CD4-positive, alpha-beta T cell (primary cell): ENCODE data around the gene LRP4. TPM values are rescaled to one million over a fixed set of nuclear protein-coding genes. Genes with fewer than 3 reads are reported as not detected.

Experiments
- ATAC-seq: fragments of 200-7000 bp; cut with Tn5 transposase; one replicate; pipeline ENCODE4 v1.10.0; 2022; ENCODE audit warnings: mild to moderate bottlenecking; ENCODE audit not compliant: poor library complexity
- CTCF ChIA-PET: fragments of 350-600 bp; sonication (Branson Sonifier 250); formaldehyde crosslinking; loops from one replicate; lab custom pipeline; 2021; ENCODE audit warnings: antibody characterized with exemption, inconsistent platforms; lab: Charles Lee
- POLR2A ChIA-PET: fragments of 350-600 bp; sonication (Branson Sonifier 250); formaldehyde crosslinking; loops from one replicate; lab custom pipeline; 2021; ENCODE audit warnings: antibody characterized with exemption, inconsistent platforms; lab: Charles Lee
- DNase-seq, 14 experiments: peaks; one replicate each; pipeline ENCODE4 v3.0.0-alpha.2; 2013 to 2020; ENCODE audit warnings: mixed read lengths in 2 of 14
- H3K27ac ChIP-seq, 2 donors: one replicate each; pipeline versions ENCODE4 v1.5.1 to v1.7.0; 2013; ENCODE audit warnings: low read length in 2 of 2, low read depth in 1 of 2, mild to moderate bottlenecking in 1 of 2
- H3K27me3 ChIP-seq, 2 experiments: 1 replicate in 1 of 2; 2 replicates in 1 of 2; pipeline versions ENCODE4 v1.6.1 to v1.7.0; 2013; ENCODE audit warnings: low read length in 2 of 2, control low read depth in 1 of 2, mild to moderate bottlenecking in 1 of 2, moderate library complexity in 1 of 2; ENCODE audit not compliant: insufficient read depth in 2 of 2, control insufficient read depth in 1 of 2
- H3K36me3 ChIP-seq: one replicate; pipeline ENCODE4 v1.6.1; 2013; ENCODE audit warnings: low read length, control low read depth; ENCODE audit not compliant: insufficient read depth
- H3K4me1 ChIP-seq: one replicate; pipeline ENCODE4 v1.6.1; 2013; ENCODE audit warnings: low read length, control low read depth; ENCODE audit not compliant: insufficient read depth
- H3K4me3 ChIP-seq: one replicate; pipeline ENCODE4 v1.5.1; 2013; ENCODE audit warnings: mild to moderate bottlenecking, low read length, moderate library complexity
- H3K9me3 ChIP-seq, 2 experiments: 1 replicate in 1 of 2; 2 replicates in 1 of 2; pipeline versions ENCODE4 v1.6.1 to v1.7.0; 2013; ENCODE audit warnings: low read length in 2 of 2, mild to moderate bottlenecking in 2 of 2, control low read depth in 1 of 2, moderate library complexity in 1 of 2; ENCODE audit not compliant: control insufficient read depth in 1 of 2, insufficient read depth in 1 of 2
- H3K27ac Mint-ChIP-seq: one replicate; pipeline ENCODE4 v1.8.0; 2020; ENCODE audit warnings: mixed read lengths
- H3K27me3 Mint-ChIP-seq: one replicate; pipeline ENCODE4 v1.8.0; 2021; ENCODE audit warnings: mixed read lengths
- H3K36me3 Mint-ChIP-seq: one replicate; pipeline ENCODE4 v1.8.0; 2021; ENCODE audit warnings: low read depth, mixed read lengths
- H3K4me1 Mint-ChIP-seq: one replicate; pipeline ENCODE4 v1.8.0; 2021; ENCODE audit warnings: low read depth, mixed read lengths
- H3K4me3 Mint-ChIP-seq: one replicate; pipeline ENCODE4 v1.8.0; 2020; ENCODE audit warnings: mild to moderate bottlenecking, mixed read lengths
- H3K9me3 Mint-ChIP-seq: one replicate; pipeline ENCODE4 v1.8.0; 2020; ENCODE audit warnings: mixed read lengths
- intact Hi-C, 2 experiments: fragments of 100-400 bp; cut with DNase I in 1 of 2; cut with micrococcal nuclease in 1 of 2; formaldehyde crosslinking; loops; one replicate each; pipeline versions ENCODE4 v1.15.1 to v1.9.0; 2023 to 2025; cut with DNase I, micrococcal nuclease
- total RNA-seq, 174 experiments: library from RNA in 2 of 174; stranded (reverse) in 2 of 174; gene quantifications; one replicate each; pipeline ENCODE4 v1.2.3 and lab custom pipeline; 2021 to 2026
- TF ChIP-seq, protein P1 (sequence below): fragments of 200-600 bp; IDR thresholded peaks from one replicate; pipeline ENCODE4 v1.8.0; 2022; ENCODE audit warnings: antibody characterized with exemption, mild to moderate bottlenecking

Gene LRP4
- total RNA-seq, 2 experiments from 2014 or later = not detected

DNA sequence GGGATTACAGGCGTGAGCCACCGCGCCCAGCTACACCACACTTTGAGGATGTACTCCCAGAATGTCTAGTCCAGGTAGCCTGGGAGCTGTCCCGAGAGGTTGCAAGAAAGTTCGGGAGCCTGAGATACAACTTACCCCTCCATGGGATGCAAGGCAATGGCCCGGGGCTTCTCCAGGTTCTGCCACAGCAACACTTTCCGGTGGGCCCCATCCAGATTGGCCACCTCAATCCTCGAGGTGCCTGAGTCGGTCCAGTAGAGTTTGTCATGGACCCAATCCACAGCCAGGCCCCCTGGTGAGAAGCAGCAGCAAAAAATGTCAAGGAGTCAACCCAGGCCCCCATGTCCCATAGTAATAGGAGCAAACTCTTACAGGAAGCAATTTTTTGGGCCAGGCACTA, 25.5 kb downstream of the LRP4 start:
- H3K27me3 Mint-ChIP-seq = peaks cover 8% of the 10 kb centered on the region
- H3K9me3 ChIP-seq = no peaks in the 10 kb centered on the region
- no peak overlapping the region for H3K4me3 ChIP-seq
- H3K4me1 ChIP-seq = no peaks in the 10 kb centered on the region
- H3K4me1 Mint-ChIP-seq = no peaks in the 10 kb centered on the region
- no peak for ATAC-seq
- ChIA-PET POLR2A (no interaction called here), CTCF (interaction anchor here (2.4 kb wide), 1 partner anchor 260 kb away, joined by 9 read pairs; no protein-coding TSS in a partner anchor)
- H3K27ac ChIP-seq = no peak overlapping the region
- H3K4me3 Mint-ChIP-seq = no peak overlapping the region
- H3K36me3 Mint-ChIP-seq = no peaks in the 10 kb centered on the region
- H3K27me3 ChIP-seq = peaks cover 0 to 4% of the 10 kb centered on the region in 2 experiments
- H3K27ac Mint-ChIP-seq = no peak overlapping the region
- no peaks in the 10 kb centered on the region for H3K36me3 ChIP-seq
- intact Hi-C loops = loop anchor here in 1 of 2 experiments (5.0 kb wide), 1 partner anchor 559 kb away; no protein-coding TSS in a partner anchor
- TF ChIP-seq, protein P1, sequence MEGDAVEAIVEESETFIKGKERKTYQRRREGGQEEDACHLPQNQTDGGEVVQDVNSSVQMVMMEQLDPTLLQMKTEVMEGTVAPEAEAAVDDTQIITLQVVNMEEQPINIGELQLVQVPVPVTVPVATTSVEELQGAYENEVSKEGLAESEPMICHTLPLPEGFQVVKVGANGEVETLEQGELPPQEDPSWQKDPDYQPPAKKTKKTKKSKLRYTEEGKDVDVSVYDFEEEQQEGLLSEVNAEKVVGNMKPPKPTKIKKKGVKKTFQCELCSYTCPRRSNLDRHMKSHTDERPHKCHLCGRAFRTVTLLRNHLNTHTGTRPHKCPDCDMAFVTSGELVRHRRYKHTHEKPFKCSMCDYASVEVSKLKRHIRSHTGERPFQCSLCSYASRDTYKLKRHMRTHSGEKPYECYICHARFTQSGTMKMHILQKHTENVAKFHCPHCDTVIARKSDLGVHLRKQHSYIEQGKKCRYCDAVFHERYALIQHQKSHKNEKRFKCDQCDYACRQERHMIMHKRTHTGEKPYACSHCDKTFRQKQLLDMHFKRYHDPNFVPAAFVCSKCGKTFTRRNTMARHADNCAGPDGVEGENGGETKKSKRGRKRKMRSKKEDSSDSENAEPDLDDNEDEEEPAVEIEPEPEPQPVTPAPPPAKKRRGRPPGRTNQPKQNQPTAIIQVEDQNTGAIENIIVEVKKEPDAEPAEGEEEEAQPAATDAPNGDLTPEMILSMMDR = no peak
- DNase-seq = no peak
- H3K9me3 Mint-ChIP-seq = no peaks in the 10 kb centered on the region

DNA sequence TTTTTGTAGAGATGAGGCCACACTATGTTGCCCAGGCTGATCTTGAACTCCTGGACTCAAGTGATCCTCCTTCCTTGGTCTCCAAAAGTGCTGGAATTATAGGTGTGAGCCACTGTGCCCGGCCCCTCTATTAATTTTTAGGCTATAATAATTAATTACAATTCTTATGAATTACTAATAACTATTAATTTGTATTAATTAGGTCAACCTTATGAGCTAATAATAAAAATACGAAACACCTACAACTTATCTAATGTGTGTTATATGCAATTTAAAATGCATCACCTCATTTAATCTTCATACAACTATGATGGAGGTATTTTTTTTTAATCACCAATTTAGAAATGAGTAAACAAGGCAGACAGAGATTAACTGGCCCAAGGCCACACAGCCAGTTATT, 26.2 kb downstream of the LRP4 start:
- ATAC-seq = no peak
- Mint-ChIP-seq H3K27ac (no peak overlapping the region), H3K36me3 (no peaks in the 10 kb centered on the region), H3K4me3 (no peak overlapping the region), H3K4me1 (no peaks in the 10 kb centered on the region), H3K27me3 (peaks cover 8% of the 10 kb centered on the region), H3K9me3 (no peaks in the 10 kb centered on the region)
- Histone ChIP-seq H3K27me3 (peaks cover 0 to 4% of the 10 kb centered on the region in 2 experiments), H3K4me3 (no peak overlapping the region), H3K27ac (no peak overlapping the region), H3K4me1 (no peaks in the 10 kb centered on the region), H3K9me3 (no peaks in the 10 kb centered on the region), H3K36me3 (no peaks in the 10 kb centered on the region)
- TF ChIP-seq, protein P1 = no peak
- intact Hi-C loops = loop anchor here in 1 of 2 experiments (5.0 kb wide), 1 partner anchor 560 kb away; no protein-coding TSS in a partner anchor
- CTCF ChIA-PET = interaction anchor here (0.6 to 2.4 kb wide), 2 partner anchors 261 to 645 kb away, joined by 3 to 9 read pairs; no protein-coding TSS in a partner anchor
- DNase-seq = no peak
- POLR2A ChIA-PET = no interaction called here

DNA sequence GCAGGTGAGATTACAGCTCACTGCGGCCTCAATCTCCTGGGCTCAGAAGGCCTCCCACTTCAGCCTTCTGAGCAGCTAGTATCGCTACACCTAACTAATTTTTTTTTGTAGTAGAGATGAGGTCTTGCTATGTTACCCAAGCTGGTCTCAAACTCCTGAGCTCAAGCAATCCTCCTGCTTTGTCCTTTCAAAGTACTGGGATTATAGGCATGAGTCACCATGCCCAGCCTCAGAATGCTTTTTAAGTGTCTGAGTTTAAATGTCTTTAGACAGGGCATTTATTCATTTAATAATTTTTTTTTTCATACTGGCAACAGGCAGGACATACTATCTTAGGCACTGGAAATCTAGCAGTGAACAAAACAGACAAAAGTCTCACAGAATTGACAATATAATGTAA, 27.7 kb downstream of the LRP4 start:
- TF ChIP-seq, protein P1 = no peak
- no peak overlapping the region for H3K4me3 Mint-ChIP-seq
- H3K27me3 ChIP-seq = peaks cover 0 to 4% of the 10 kb centered on the region in 2 experiments
- no peak overlapping the region for H3K27ac Mint-ChIP-seq
- CTCF ChIA-PET = interaction anchor here (2.4 kb wide), 1 partner anchor 262 kb away, joined by 9 read pairs; no protein-coding TSS in a partner anchor
- H3K9me3 ChIP-seq = no peaks in the 10 kb centered on the region
- H3K27ac ChIP-seq = no peak overlapping the region
- H3K9me3 Mint-ChIP-seq = no peaks in the 10 kb centered on the region
- no peaks in the 10 kb centered on the region for H3K36me3 Mint-ChIP-seq
- no peaks in the 10 kb centered on the region for H3K4me1 Mint-ChIP-seq
- POLR2A ChIA-PET = no interaction called here
- no peaks in the 10 kb centered on the region for H3K36me3 ChIP-seq
- no peak for ATAC-seq
- no peaks in the 10 kb centered on the region for H3K4me1 ChIP-seq
- intact Hi-C loops = loop anchor here in 1 of 2 experiments (5.0 kb wide), 1 partner anchor 562 kb away; no protein-coding TSS in a partner anchor
- H3K4me3 ChIP-seq = no peak overlapping the region
- no peak for DNase-seq
- H3K27me3 Mint-ChIP-seq = peaks cover 13% of the 10 kb centered on the region
